Upper lobe of right lung (tissue), 1 donor: ENCODE data around the gene TMEM42. TPM values are rescaled to one million over a fixed set of nuclear protein-coding genes. Genes with fewer than 3 reads are reported as not detected.

ENCODE experiments used
- ATAC-seq: fragments of 200-7000 bp; cut with Tn5 transposase; one replicate; pipeline ENCODE4 v1.9.1; 2020; ENCODE audit warnings: mild to moderate bottlenecking, moderate library complexity
- DNase-seq: peaks from one replicate; pipeline ENCODE4 v3.0.0-alpha.2; 2020
- H3K27ac ChIP-seq: fragments of 200-600 bp; one replicate; pipeline ENCODE4 v1.8.0; 2022
- H3K27me3 ChIP-seq: fragments of 200-600 bp; one replicate; pipeline ENCODE4 v1.8.0; 2022; ENCODE audit warnings: mild to moderate bottlenecking
- H3K36me3 ChIP-seq: fragments of 200-600 bp; one replicate; pipeline ENCODE4 v1.8.0; 2022
- H3K4me1 ChIP-seq: fragments of 200-600 bp; one replicate; pipeline ENCODE4 v1.8.0; 2022
- H3K4me3 ChIP-seq: fragments of 200-600 bp; one replicate; pipeline ENCODE4 v1.8.0; 2022; ENCODE audit warnings: mild to moderate bottlenecking
- H3K9me3 ChIP-seq: fragments of 200-600 bp; one replicate; pipeline ENCODE4 v1.8.0; 2022
- intact Hi-C: fragments of 100-400 bp; cut with DNase I; formaldehyde crosslinking; loops from one replicate; pipeline ENCODE4 v1.11.0; 2022
- total RNA-seq: library from RNA; stranded (reverse); fragmentation: NEBNext Ultra II Directional; extraction: Animal tissue kit (Norgen Biotek cat#: 25700); gene quantifications from one replicate; pipeline ENCODE4 v1.2.1, GENCODE V29; 2021
- TF ChIP-seq, protein P1 (sequence below): fragments of 200-600 bp; IDR thresholded peaks from one replicate; pipeline ENCODE4 v1.8.0; 2022; ENCODE audit warnings: antibody characterized with exemption
- donor health status: DM: no; HTN: yes; CAD: no; lungs with severe emphysema.

Gene TMEM42
- total RNA-seq, 1 donor from 2014 or later = 14.4 TPM

DNA sequence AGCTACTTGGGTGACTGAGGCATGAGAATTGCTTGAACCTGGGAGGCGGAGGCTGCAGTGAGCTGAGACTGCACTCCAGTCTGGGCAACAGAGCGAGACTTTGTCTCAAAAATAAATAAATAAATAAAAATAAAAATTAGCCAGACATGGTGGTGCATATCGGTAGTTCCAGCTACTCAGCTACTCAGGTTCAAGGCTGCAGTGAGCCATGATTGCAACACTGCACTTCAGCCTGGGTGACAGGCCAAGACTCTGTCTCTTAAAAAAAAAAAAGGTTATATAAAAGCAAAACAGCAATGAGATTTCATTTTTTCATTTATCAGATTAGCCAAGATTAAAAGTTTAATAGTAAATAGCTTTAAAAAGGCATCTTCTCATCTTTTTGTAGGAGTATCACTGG is 15.6 kb downstream of the TMEM42 start:
- intact Hi-C loops = no loop called here
- TF ChIP-seq, protein P1, sequence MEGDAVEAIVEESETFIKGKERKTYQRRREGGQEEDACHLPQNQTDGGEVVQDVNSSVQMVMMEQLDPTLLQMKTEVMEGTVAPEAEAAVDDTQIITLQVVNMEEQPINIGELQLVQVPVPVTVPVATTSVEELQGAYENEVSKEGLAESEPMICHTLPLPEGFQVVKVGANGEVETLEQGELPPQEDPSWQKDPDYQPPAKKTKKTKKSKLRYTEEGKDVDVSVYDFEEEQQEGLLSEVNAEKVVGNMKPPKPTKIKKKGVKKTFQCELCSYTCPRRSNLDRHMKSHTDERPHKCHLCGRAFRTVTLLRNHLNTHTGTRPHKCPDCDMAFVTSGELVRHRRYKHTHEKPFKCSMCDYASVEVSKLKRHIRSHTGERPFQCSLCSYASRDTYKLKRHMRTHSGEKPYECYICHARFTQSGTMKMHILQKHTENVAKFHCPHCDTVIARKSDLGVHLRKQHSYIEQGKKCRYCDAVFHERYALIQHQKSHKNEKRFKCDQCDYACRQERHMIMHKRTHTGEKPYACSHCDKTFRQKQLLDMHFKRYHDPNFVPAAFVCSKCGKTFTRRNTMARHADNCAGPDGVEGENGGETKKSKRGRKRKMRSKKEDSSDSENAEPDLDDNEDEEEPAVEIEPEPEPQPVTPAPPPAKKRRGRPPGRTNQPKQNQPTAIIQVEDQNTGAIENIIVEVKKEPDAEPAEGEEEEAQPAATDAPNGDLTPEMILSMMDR = no peak
- Histone ChIP-seq H3K36me3 (no peaks in the 10 kb centered on the region), H3K9me3 (no peaks in the 10 kb centered on the region), H3K27me3 (no peaks in the 10 kb centered on the region), H3K27ac (no peak overlapping the region), H3K4me3 (no peak overlapping the region), H3K4me1 (no peaks in the 10 kb centered on the region)
- DNase-seq (no peak), ATAC-seq (no peak)

DNA sequence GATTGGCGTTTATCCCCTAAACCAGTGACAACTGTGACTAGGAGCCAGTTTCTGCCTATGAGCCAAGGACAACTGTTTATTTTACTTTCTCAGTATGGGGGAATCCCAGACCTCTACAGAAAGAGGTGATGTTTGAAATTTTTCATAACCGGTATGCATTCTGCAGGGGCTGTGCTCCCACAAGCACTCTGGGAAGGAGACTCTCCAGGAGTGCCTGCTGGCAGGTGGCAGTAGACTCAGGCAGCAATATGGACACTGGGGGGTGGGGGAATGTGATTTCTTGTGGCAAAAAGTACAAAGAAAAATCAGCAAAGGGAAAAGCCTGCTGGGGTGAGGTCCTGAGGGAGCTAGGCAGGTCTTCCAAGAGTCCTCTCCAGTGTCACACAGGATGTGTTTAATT is 18.6 kb downstream of the TMEM42 start:
- intact Hi-C loops = no loop called here
- Histone ChIP-seq H3K36me3 (no peaks in the 10 kb centered on the region), H3K4me1 (no peaks in the 10 kb centered on the region), H3K27me3 (peaks cover 8% of the 10 kb centered on the region), H3K4me3 (no peak overlapping the region), H3K27ac (no peak overlapping the region), H3K9me3 (no peaks in the 10 kb centered on the region)
- TF ChIP-seq, protein P1 = no peak
- ATAC-seq (no peak), DNase-seq (no peak)

DNA sequence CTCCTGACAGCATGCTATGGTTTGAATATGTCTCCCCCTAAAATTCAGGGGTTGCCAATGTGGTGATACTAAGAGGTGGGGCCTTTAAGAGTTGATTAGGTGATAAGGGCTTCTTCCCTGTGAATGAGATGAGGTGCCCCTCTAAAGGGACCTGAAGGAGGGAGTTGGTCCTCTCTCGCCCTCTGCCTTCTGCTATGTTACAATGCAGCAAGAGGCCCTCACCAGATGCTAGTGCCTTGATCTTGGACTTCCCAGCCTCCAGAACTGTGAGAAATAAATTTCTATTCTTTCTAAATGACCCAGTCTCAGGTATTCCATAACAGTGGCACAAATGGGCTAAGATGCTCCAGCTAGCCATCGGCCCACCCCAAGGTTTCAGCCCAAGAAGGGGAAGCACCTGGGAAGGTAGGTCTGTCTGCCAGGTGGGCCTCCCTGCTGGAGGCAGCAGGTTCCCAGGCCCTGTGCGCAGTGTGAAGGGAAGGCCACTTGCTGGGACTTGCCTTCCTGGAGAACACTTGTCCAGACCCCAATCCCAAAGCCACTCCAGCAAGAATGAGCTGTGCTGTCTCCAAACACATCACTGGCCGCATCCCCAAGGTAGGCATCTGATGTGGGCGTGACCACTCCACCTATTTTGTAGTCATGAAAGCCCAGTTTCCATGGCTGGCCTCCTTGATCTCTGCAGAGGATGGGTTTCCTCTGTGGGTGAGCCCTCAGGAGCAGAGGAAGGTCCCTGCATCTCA is 21.7 kb downstream of the TMEM42 start:
- H3K9me3 ChIP-seq = no peaks in the 10 kb centered on the region
- no peak overlapping the region for H3K4me3 ChIP-seq
- peaks cover 8% of the 10 kb centered on the region for H3K27me3 ChIP-seq
- DNase-seq = no peak
- H3K36me3 ChIP-seq = no peaks in the 10 kb centered on the region
- H3K27ac ChIP-seq = no peak overlapping the region
- TF ChIP-seq, protein P1 = no peak
- ATAC-seq = no peak
- intact Hi-C loops = no loop called here
- H3K4me1 ChIP-seq = no peaks in the 10 kb centered on the region

DNA sequence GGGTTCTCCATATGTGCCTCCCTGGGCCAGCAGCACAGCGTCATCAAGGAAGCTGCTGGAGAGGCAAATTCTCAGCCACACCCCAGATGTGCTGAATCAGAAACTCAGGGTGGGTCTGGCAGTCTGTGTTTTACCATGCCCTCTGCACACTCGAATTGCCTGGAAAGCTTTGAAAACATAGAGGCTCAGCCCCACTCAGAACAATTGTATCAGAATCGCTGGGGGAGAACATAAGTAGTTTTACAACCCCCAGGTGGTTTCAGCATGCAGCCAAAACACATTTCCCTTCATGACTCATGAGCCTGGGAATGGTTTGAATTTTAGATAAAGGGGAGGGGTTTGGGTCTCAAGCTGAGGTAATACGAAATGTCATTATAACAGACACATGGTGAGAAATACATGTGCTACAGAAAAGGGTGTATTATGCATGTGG is 22.3 kb downstream of the TMEM42 start:
- H3K27ac ChIP-seq = no peak overlapping the region
- no peaks in the 10 kb centered on the region for H3K9me3 ChIP-seq
- ATAC-seq = no peak
- peaks cover 8% of the 10 kb centered on the region for H3K27me3 ChIP-seq
- TF ChIP-seq, protein P1 = no peak
- H3K4me3 ChIP-seq = no peak overlapping the region
- no peaks in the 10 kb centered on the region for H3K36me3 ChIP-seq
- no peaks in the 10 kb centered on the region for H3K4me1 ChIP-seq
- DNase-seq = no peak
- intact Hi-C loops = no loop called here

DNA sequence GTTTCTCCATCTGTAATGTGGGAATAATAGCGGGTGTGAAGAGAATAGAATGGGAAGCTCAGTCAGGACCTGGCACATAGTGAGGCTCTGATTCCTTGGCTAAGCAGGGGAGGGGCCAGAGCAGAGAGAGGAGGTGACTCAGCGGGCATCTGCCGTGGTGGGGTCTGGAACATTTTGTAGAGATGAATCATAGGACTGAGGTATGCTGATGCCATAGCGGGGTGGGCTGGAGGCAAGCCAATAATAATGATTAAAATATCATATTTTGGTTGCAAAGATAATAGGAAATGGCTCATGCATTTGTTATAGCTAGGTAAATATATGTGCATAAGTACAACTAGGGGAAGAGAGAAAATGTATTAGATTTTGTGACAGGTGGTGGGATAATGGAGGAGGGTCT is 23.9 kb downstream of the TMEM42 start:
- TF ChIP-seq, protein P1 = no peak
- Histone ChIP-seq H3K36me3 (no peaks in the 10 kb centered on the region), H3K27me3 (peaks cover 8% of the 10 kb centered on the region), H3K4me3 (no peak overlapping the region), H3K27ac (no peak overlapping the region), H3K4me1 (no peaks in the 10 kb centered on the region), H3K9me3 (no peaks in the 10 kb centered on the region)
- intact Hi-C loops = no loop called here
- no peak for DNase-seq
- ATAC-seq = peak; percentile 35

DNA sequence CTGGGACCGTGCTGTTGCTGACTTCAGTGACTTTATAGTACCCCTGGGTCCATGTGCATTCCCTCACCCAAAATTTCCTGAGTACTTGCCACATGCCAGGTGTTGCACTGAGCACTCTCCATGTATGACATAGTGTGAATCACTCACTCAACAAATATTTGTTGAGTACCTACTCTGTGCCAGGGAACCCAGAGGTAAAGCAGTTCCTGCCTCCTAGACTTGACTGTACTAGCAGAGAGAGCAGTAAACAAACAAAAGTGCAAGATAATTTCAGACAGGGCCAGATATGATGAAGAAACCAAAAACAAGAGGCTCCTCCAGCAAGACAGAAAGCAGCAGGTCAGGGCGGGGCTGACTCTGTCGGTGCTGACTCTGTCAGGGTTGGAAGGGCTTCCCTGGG is 24.8 kb downstream of the TMEM42 start:
- no peaks in the 10 kb centered on the region for H3K9me3 ChIP-seq
- TF ChIP-seq, protein P1 = no peak
- peaks cover 8% of the 10 kb centered on the region for H3K27me3 ChIP-seq
- peak; percentile 71 for ATAC-seq
- intact Hi-C loops = no loop called here
- no peaks in the 10 kb centered on the region for H3K36me3 ChIP-seq
- H3K4me3 ChIP-seq = no peak overlapping the region
- no peak overlapping the region for H3K27ac ChIP-seq
- DNase-seq = no peak
- H3K4me1 ChIP-seq = no peaks in the 10 kb centered on the region
